Measurements from ENCODE around the gene SPRR2E. TPM values are rescaled to one million over a fixed set of nuclear protein-coding genes. Genes with fewer than 3 reads are reported as not detected.
"Not testable (repeated sequence)": the region's sequence is repeated elsewhere in the genome, so short reads cannot be mapped to it uniquely, and the experiment has no call there.

Gene SPRR2E
- total RNA-seq, 6 donors from 2014 or later, result not detected

DNA sequence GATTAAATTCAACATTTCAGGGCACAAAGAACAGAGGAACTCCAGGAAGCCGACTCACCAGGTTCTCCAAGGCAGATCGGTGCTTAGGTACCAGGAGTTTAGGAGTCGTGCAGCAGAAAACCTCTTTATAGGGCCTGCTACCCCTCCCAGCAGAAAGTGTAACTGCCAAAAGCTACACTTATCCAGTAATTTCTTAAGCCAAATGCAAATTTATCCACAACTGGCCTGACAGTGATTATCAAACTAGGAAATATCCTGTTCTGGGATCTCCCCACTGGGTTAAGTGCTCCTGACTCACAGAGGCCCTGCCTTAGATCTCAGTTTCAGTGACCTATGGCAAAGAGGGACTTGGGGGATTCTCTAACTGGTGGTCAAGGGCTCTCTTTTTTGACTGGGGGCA lies 19.1 kb upstream of the SPRR2E start, which contains the start of gene SPRR2F:
Gene SPRR2F, minus strand, starts transcription at position 101 of the 400 bp plus-strand sequence. CDS start 783 bp downstream, outside the sequence.
- TF ChIP-seq POLR2AphosphoS5 (IDR thresholded peaks at IDR 0.05) (no peak), EP300 (IDR thresholded peaks at IDR 0.05) (no peak), POLR2A (IDR thresholded peaks at IDR 0.05) (no peak)
- TF ChIP-seq, protein P1, sequence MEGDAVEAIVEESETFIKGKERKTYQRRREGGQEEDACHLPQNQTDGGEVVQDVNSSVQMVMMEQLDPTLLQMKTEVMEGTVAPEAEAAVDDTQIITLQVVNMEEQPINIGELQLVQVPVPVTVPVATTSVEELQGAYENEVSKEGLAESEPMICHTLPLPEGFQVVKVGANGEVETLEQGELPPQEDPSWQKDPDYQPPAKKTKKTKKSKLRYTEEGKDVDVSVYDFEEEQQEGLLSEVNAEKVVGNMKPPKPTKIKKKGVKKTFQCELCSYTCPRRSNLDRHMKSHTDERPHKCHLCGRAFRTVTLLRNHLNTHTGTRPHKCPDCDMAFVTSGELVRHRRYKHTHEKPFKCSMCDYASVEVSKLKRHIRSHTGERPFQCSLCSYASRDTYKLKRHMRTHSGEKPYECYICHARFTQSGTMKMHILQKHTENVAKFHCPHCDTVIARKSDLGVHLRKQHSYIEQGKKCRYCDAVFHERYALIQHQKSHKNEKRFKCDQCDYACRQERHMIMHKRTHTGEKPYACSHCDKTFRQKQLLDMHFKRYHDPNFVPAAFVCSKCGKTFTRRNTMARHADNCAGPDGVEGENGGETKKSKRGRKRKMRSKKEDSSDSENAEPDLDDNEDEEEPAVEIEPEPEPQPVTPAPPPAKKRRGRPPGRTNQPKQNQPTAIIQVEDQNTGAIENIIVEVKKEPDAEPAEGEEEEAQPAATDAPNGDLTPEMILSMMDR (IDR thresholded peaks at IDR 0.05), result no peak
- no peak within 1 kb of the TSS for H3K4me3 ChIP-seq
- no peaks in the 10 kb centered on the region for H3K27me3 ChIP-seq
- ATAC-seq (ENCODE audit: low FRiP score in 2 of 2) (no peak), DNase-seq (no peak)
- no peaks in the 10 kb centered on the region for H3K4me1 ChIP-seq
- H3K9me3 ChIP-seq, result no peaks in the 10 kb centered on the region
- 77 to 81% methylated on average over 3 of the region's 3 CpGs for WGBS, 2 donors
- H3K36me3 ChIP-seq, result no peaks in the 10 kb centered on the region
- H3K27ac ChIP-seq, result no peak within 1 kb of the TSS

GRCh38 chr1:153112454-153112853 lies 18.1 kb upstream of the SPRR2E start:
- ATAC-seq (ENCODE audit: low FRiP score in 2 of 2); H3K27me3 ChIP-seq; H3K4me1 ChIP-seq; H3K27ac ChIP-seq; H3K9me3 ChIP-seq; H3K36me3 ChIP-seq; H3K4me3 ChIP-seq: not testable (repeated sequence)
- peak in 1 of 2 donors; percentile 41 for DNase-seq
- WGBS, 2 donors, result 63 to 80% methylated on average over 2 to 5 of the region's 5 CpGs

GRCh38 chr1:153100245-153100644 lies 5.9 kb upstream of the SPRR2E start:
- TF ChIP-seq EP300 (IDR thresholded peaks at IDR 0.05) (no peak), POLR2A (IDR thresholded peaks at IDR 0.05) (no peak), POLR2AphosphoS5 (IDR thresholded peaks at IDR 0.05) (no peak)
- TF ChIP-seq, protein P1 (IDR thresholded peaks at IDR 0.05), result no peak
- ATAC-seq (ENCODE audit: low FRiP score in 2 of 2), result no peak
- Histone ChIP-seq H3K4me1 (no peaks in the 10 kb centered on the region), H3K36me3 (no peaks in the 10 kb centered on the region), H3K27ac (no peak overlapping the region), H3K9me3 (no peaks in the 10 kb centered on the region), H3K27me3 (no peaks in the 10 kb centered on the region), H3K4me3 (no peak overlapping the region)
- WGBS, 2 donors, result 91 to 92% methylated on average over 5 of the region's 5 CpGs
- DNase-seq, result no peak

- no peaks in the 10 kb centered on the region for H3K36me3 ChIP-seq
- no peaks in the 10 kb centered on the region for H3K27me3 ChIP-seq
Measured at GRCh38 chr1:153099461-153100045, 5.2 kb upstream of the SPRR2E start.

GRCh38 chr1:153095764-153096163 lies 1.4 kb upstream of the SPRR2E start:
- no peak for ATAC-seq (ENCODE audit: low FRiP score in 2 of 2)
- Histone ChIP-seq H3K36me3 (no peaks in the 10 kb centered on the region), H3K27me3 (no peaks in the 10 kb centered on the region), H3K9me3 (no peaks in the 10 kb centered on the region), H3K4me1 (no peaks in the 10 kb centered on the region), H3K4me3 (no peak overlapping the region), H3K27ac (no peak overlapping the region)
- TF ChIP-seq EP300 (IDR thresholded peaks at IDR 0.05) (no peak), POLR2A (IDR thresholded peaks at IDR 0.05) (no peak), POLR2AphosphoS5 (IDR thresholded peaks at IDR 0.05) (no peak)
- TF ChIP-seq, protein P1 (IDR thresholded peaks at IDR 0.05), result no peak
- DNase-seq, result no peak

More at GRCh38 chr1:153099461-153100045, 5.2 kb upstream of the SPRR2E start:
- ATAC-seq (ENCODE audit: low FRiP score in 2 of 2) (no peak), DNase-seq (no peak)
- WGBS, 2 donors, result 82 to 91% methylated on average over 9 of the region's 9 CpGs
- Histone ChIP-seq H3K4me3 (no peak overlapping the region), H3K4me1 (no peaks in the 10 kb centered on the region), H3K27ac (no peak overlapping the region), H3K9me3 (no peaks in the 10 kb centered on the region)
- TF ChIP-seq POLR2A (IDR thresholded peaks at IDR 0.05) (no peak), EP300 (IDR thresholded peaks at IDR 0.05) (no peak), POLR2AphosphoS5 (IDR thresholded peaks at IDR 0.05) (no peak)
- TF ChIP-seq, protein P1 (IDR thresholded peaks at IDR 0.05), result no peak
